ENCODE data around the gene CLIP4.

CLIP4 gene

DNA sequence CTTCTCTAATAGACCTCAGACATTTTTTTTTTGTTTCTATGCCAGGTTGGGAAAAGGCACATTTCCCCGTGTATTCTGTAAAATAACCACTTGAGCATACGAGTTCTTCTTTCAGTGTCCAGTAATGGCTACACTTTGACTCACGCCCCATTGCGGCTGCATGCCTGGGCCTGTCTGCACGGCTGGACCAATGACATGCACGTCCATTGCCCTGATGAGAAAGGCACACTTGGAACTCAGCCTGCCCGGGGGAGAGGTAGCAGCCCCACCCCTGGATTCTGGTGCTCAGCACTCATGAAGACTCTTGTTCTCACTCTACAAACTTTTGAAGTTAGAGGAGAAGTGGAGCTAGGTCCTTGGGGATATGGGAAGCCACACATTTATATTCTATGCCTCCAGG is 46.7 kb upstream of the CLIP4 start:
- Histone ChIP-seq H3K9me3 (ENCODE audit: control insufficient read depth, low read length) (no peaks in the 10 kb centered on the region), H3K18ac (ENCODE audit: low read depth in 1 of 2, low read length in 2 of 2) (no peak overlapping the region), H3K23ac (ENCODE audit: low read length in 2 of 2) (no peak overlapping the region), H3K4me1 (ENCODE audit: control insufficient read depth, insufficient read depth, low read depth, low read length) (no peaks in the 10 kb centered on the region), H4K91ac (ENCODE audit: low read length) (no peak overlapping the region), H4K8ac (ENCODE audit: low read length) (no peak overlapping the region), H2BK12ac (ENCODE audit: low read length in 2 of 2) (no peak overlapping the region), H3K14ac (ENCODE audit: low read length in 2 of 2) (no peak overlapping the region), H2BK5ac (ENCODE audit: low read depth, low read length, poor library complexity, severe bottlenecking) (no peak overlapping the region), H3K27ac (ENCODE audit: low read length, poor library complexity, severe bottlenecking) (no peak overlapping the region), H3K79me1 (replicated peaks; ENCODE audit: low read length, poor library complexity, severe bottlenecking) (no peaks in the 10 kb centered on the region), H2AFZ (ENCODE audit: low read depth, low read length) (no peak overlapping the region), H2BK15ac (ENCODE audit: low read depth, poor library complexity, severe bottlenecking) (no peak overlapping the region), H3K4ac (ENCODE audit: low read depth in 1 of 2, low read length in 2 of 2) (no peak overlapping the region), H2BK120ac (ENCODE audit: low read depth, low read length) (no peak overlapping the region), H3K4me3 (ENCODE audit: insufficient read depth in 1 of 2, low read depth in 1 of 2, low read length in 2 of 2) (no peak overlapping the region), H3K36me3 (ENCODE audit: control insufficient read depth in 1 of 2, insufficient read depth in 2 of 2, low read depth in 1 of 2, low read length in 2 of 2) (no peaks in the 10 kb centered on the region), H3K27me3 (ENCODE audit: control insufficient read depth in 1 of 2, insufficient read depth in 1 of 2, low read length in 2 of 2) (peaks cover 4 to 19% of the 10 kb centered on the region in 2 experiments), H3K4me2 (ENCODE audit: low read length, poor library complexity, severe bottlenecking) (no peak overlapping the region), H3K9ac (ENCODE audit: low read length) (no peak overlapping the region), H2AK5ac (ENCODE audit: low read length, severe bottlenecking) (no peak overlapping the region)
- WGBS: 90% methylated on average over 6 of the region's 7 CpGs
- no peak for DNase-seq

DNA sequence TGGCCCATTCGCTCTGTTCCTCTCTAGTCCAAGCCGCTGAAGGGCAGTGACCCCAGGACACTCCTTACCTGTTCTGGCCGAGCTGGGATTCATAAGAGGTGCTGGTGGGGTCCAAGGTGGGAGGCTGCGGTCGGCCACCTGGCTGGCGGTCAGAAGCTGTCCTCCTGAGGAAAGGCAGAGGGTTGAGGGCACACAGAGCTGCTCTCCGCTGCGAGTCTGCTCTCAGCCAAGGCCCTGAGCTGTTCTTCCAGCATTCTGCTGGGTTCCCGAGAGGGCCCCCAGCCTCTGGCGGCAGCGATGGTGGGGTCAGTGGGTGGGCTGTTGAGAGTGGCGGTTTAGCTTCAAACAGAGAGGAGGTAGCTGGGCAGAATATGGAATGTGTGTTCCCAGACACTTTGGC is 44.7 kb upstream of the CLIP4 start:
- Histone ChIP-seq H2AFZ (ENCODE audit: low read depth, low read length) (no peak overlapping the region), H3K23ac (ENCODE audit: low read length in 2 of 2) (no peak overlapping the region), H2BK5ac (ENCODE audit: low read depth, low read length, poor library complexity, severe bottlenecking) (no peak overlapping the region), H2AK5ac (ENCODE audit: low read length, severe bottlenecking) (no peak overlapping the region), H2BK120ac (ENCODE audit: low read depth, low read length) (no peak overlapping the region), H2BK15ac (ENCODE audit: low read depth, poor library complexity, severe bottlenecking) (no peak overlapping the region), H3K9ac (ENCODE audit: low read length) (no peak overlapping the region), H3K4me2 (ENCODE audit: low read length, poor library complexity, severe bottlenecking) (no peak overlapping the region), H3K79me1 (replicated peaks; ENCODE audit: low read length, poor library complexity, severe bottlenecking) (no peaks in the 10 kb centered on the region), H2BK12ac (ENCODE audit: low read length in 2 of 2) (no peak overlapping the region), H3K36me3 (ENCODE audit: control insufficient read depth in 1 of 2, insufficient read depth in 2 of 2, low read depth in 1 of 2, low read length in 2 of 2) (no peaks in the 10 kb centered on the region), H3K9me3 (ENCODE audit: control insufficient read depth, low read length) (no peaks in the 10 kb centered on the region), H3K4me1 (ENCODE audit: control insufficient read depth, insufficient read depth, low read depth, low read length) (no peaks in the 10 kb centered on the region), H3K4me3 (ENCODE audit: insufficient read depth in 1 of 2, low read depth in 1 of 2, low read length in 2 of 2) (no peak overlapping the region), H4K91ac (ENCODE audit: low read length) (no peak overlapping the region), H3K14ac (ENCODE audit: low read length in 2 of 2) (no peak overlapping the region), H4K8ac (ENCODE audit: low read length) (no peak overlapping the region), H3K27me3 (ENCODE audit: control insufficient read depth in 1 of 2, insufficient read depth in 1 of 2, low read length in 2 of 2) (peaks cover 4 to 19% of the 10 kb centered on the region in 2 experiments), H3K27ac (ENCODE audit: low read length, poor library complexity, severe bottlenecking) (no peak overlapping the region), H3K18ac (ENCODE audit: low read depth in 1 of 2, low read length in 2 of 2) (no peak overlapping the region), H3K4ac (ENCODE audit: low read depth in 1 of 2, low read length in 2 of 2) (no peak overlapping the region)
- DNase-seq: no peak
- WGBS: 90% methylated on average over 12 of the region's 12 CpGs

DNA sequence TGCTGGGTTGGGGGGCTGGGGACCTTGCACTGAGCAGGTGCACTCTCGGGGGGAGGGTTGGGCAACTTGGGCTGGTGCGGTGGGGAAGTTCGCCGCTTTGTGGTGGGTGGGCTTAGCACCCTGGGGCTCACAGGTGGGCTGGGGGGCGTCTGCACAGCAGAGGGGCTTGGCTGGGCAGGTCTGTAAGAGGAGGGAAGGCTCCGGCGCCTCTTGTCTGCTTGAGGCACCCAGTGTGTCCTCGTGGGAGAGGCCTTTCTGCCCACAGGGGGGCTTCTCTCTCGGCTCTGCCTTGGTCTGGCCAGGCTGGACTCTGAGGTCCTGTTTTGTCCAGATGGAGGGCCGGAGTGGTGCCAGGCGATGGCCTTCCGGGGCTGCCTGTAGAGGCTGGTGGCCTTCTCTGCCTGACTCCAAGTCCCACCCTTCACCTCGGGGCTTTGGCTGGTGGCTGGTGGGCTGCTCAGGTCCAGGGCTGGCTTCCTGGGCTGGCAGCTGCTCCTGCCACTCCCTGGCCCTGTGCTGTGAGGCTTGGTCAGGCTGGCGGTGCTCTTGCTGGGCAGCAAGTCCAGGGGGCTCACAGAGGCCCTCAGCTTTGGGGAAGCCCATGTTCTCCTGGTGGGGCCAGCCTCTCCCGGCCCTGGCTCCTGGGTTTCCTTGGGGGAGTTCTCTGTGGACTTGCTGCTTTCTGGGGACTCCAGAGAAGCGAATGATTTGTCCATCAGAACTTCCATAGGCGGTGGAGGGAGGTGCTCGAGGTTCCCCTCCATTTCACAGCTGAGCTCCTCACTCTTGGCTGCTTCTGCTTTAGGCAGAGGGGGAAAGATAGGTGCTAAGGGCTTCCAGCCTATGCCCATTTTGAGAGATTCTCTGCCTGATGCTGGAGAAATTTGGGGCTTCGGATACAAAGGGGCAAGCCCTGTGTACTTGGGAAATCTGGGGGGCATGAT is 43.9 kb upstream of the CLIP4 start:
- no peak overlapping the region for H2BK120ac ChIP-seq (ENCODE audit: low read depth, low read length)
- H3K36me3 ChIP-seq (ENCODE audit: control insufficient read depth in 1 of 2, insufficient read depth in 2 of 2, low read depth in 1 of 2, low read length in 2 of 2): no peaks in the 10 kb centered on the region
- H2AK5ac ChIP-seq (ENCODE audit: low read length, severe bottlenecking): no peak overlapping the region
- no peak overlapping the region for H4K91ac ChIP-seq (ENCODE audit: low read length)
- no peak overlapping the region for H3K23ac ChIP-seq (ENCODE audit: low read length in 2 of 2)
- H2BK12ac ChIP-seq (ENCODE audit: low read length in 2 of 2): no peak overlapping the region
- no peak overlapping the region for H2BK5ac ChIP-seq (ENCODE audit: low read depth, low read length, poor library complexity, severe bottlenecking)
- H4K8ac ChIP-seq (ENCODE audit: low read length): no peak overlapping the region
- H3K9ac ChIP-seq (ENCODE audit: low read length): no peak overlapping the region
- H3K4ac ChIP-seq (ENCODE audit: low read depth in 1 of 2, low read length in 2 of 2): no peak overlapping the region
- H3K4me1 ChIP-seq (ENCODE audit: control insufficient read depth, insufficient read depth, low read depth, low read length): no peaks in the 10 kb centered on the region
- H2AFZ ChIP-seq (ENCODE audit: low read depth, low read length): no peak overlapping the region
- no peak overlapping the region for H3K27ac ChIP-seq (ENCODE audit: low read length, poor library complexity, severe bottlenecking)
- H3K79me1 ChIP-seq (replicated peaks; ENCODE audit: low read length, poor library complexity, severe bottlenecking): no peaks in the 10 kb centered on the region
- H3K27me3 ChIP-seq (ENCODE audit: control insufficient read depth in 1 of 2, insufficient read depth in 1 of 2, low read length in 2 of 2): peaks cover 4 to 19% of the 10 kb centered on the region in 2 experiments
- no peak overlapping the region for H3K18ac ChIP-seq (ENCODE audit: low read depth in 1 of 2, low read length in 2 of 2)
- H3K14ac ChIP-seq (ENCODE audit: low read length in 2 of 2): no peak overlapping the region
- no peak overlapping the region for H3K4me3 ChIP-seq (ENCODE audit: insufficient read depth in 1 of 2, low read depth in 1 of 2, low read length in 2 of 2)
- no peak overlapping the region for H3K4me2 ChIP-seq (ENCODE audit: low read length, poor library complexity, severe bottlenecking)
- H2BK15ac ChIP-seq (ENCODE audit: low read depth, poor library complexity, severe bottlenecking): no peak overlapping the region
- WGBS: 90% methylated on average over 18 of the region's 19 CpGs
- no peaks in the 10 kb centered on the region for H3K9me3 ChIP-seq (ENCODE audit: control insufficient read depth, low read length)
- no peak for DNase-seq

DNA sequence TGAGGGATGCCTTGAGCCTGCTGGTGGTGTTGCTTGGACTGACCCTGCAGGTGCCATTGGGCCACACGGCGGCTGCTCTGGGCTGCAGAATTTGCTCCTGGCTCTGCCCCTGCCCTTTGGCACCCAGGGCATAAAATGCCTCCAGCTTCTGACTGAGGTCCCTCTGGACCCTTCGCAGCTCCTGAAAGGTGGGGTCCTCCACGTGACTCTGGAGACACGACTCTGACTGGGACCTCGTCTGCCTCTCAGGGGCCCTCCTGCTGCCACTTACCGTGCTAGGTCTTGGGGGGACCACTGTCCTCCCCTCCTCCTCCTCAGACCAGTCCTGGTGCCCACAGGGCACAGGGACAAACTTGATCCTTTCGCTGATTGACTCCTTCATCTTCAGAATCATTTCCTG is 43.0 kb upstream of the CLIP4 start:
- Histone ChIP-seq H2BK5ac (ENCODE audit: low read depth, low read length, poor library complexity, severe bottlenecking) (no peak overlapping the region), H3K18ac (ENCODE audit: low read depth in 1 of 2, low read length in 2 of 2) (no peak overlapping the region), H3K36me3 (ENCODE audit: control insufficient read depth in 1 of 2, insufficient read depth in 2 of 2, low read depth in 1 of 2, low read length in 2 of 2) (no peaks in the 10 kb centered on the region), H4K8ac (ENCODE audit: low read length) (no peak overlapping the region), H3K14ac (ENCODE audit: low read length in 2 of 2) (no peak overlapping the region), H3K9me3 (ENCODE audit: control insufficient read depth, low read length) (no peaks in the 10 kb centered on the region), H4K91ac (ENCODE audit: low read length) (no peak overlapping the region), H2AK5ac (ENCODE audit: low read length, severe bottlenecking) (no peak overlapping the region), H2BK120ac (ENCODE audit: low read depth, low read length) (no peak overlapping the region), H3K27ac (ENCODE audit: low read length, poor library complexity, severe bottlenecking) (no peak overlapping the region), H2BK12ac (ENCODE audit: low read length in 2 of 2) (no peak overlapping the region), H3K23ac (ENCODE audit: low read length in 2 of 2) (no peak overlapping the region), H3K9ac (ENCODE audit: low read length) (no peak overlapping the region), H3K27me3 (ENCODE audit: control insufficient read depth in 1 of 2, insufficient read depth in 1 of 2, low read length in 2 of 2) (peaks cover 4 to 19% of the 10 kb centered on the region in 2 experiments), H3K4ac (ENCODE audit: low read depth in 1 of 2, low read length in 2 of 2) (no peak overlapping the region), H3K79me1 (replicated peaks; ENCODE audit: low read length, poor library complexity, severe bottlenecking) (no peaks in the 10 kb centered on the region), H3K4me3 (ENCODE audit: insufficient read depth in 1 of 2, low read depth in 1 of 2, low read length in 2 of 2) (no peak overlapping the region), H3K4me2 (ENCODE audit: low read length, poor library complexity, severe bottlenecking) (no peak overlapping the region), H2AFZ (ENCODE audit: low read depth, low read length) (no peak overlapping the region), H2BK15ac (ENCODE audit: low read depth, poor library complexity, severe bottlenecking) (no peak overlapping the region), H3K4me1 (ENCODE audit: control insufficient read depth, insufficient read depth, low read depth, low read length) (no peaks in the 10 kb centered on the region)
- 93% methylated on average over 8 of the region's 8 CpGs for WGBS
- no peak for DNase-seq
